Activated CD4-positive, alpha-beta T cell treated with anti-CD3 and anti-CD28 coated beads, Interleukin-10, Interleukin-2, amounts not matched to agents 100 ng/mL and 50 ng/mL, durations not matched to agents 16 hours and 8 hours (primary cell): ENCODE data around the gene KCND2.
A peak's percentile ranks its signal among the peaks of the same experiment; 100 is the strongest.
"Not testable (repeated sequence)": the region's sequence is repeated elsewhere in the genome, so short reads cannot be mapped to it uniquely, and the experiment has no call there.

Source experiments
- DNase-seq: peaks from one replicate; pipeline ENCODE4 v3.0.0-alpha.2; 2020

Gene KCND2

DNA sequence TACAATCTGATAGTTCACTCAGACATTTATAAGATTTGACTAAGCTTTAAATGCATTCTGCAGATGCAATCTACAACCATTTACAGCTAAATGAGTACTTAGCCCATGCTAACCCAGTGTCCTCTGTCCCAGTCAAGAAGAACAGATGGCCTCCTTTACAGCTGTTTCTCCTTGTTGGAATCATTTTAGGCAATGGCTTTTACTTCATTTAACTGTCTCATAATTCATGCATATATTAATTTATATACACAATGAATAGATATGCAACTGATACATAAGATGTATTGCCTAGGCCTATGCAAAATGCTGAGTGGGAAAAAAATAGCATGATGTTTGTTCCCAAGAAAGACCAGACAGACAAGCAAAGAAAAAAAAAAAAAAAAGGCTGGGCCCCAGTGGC is 502.8 kb downstream of the KCND2 start:
- no peak for DNase-seq

DNA sequence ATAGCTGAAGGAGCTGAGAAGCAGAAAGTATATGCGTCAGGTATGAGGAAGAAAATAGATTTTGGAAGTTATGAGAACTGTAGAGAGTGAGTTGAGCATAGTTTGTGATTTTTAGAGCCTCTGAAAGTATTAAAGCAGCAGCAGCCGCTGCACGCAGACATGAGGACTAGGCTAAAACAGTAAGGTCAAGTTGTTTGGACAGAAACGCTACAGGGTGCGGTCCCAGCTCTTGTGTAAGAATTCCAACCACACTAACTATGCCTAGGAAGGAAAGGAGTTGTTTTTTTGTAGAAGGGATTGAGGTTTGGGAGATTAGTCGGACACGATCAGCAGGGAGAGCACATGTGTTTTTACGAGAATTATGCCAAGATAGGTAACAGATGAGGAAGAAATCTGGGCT is 506.1 kb downstream of the KCND2 start:
- not testable (repeated sequence) for DNase-seq

DNA sequence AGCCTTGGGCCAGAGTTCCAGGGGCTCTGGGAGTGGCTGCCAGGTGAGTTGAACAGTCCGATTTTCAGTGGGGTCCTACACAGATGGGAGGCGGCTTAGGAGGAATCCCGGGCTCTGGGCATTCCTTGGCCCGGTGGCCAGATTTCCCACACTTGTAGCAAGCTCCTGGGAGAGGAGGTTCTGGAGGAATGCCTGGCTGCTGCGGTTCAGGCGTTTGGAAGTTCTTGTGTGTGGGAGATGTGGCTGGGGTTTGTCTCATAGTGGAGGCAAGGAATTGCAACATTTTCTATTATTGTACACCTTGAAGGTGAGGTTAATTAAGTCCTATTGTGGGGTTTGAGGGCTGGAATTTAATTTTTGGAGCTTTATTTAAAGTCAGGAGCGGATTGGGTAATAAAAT is 507.5 kb downstream of the KCND2 start:
- DNase-seq: not testable (repeated sequence)

DNA sequence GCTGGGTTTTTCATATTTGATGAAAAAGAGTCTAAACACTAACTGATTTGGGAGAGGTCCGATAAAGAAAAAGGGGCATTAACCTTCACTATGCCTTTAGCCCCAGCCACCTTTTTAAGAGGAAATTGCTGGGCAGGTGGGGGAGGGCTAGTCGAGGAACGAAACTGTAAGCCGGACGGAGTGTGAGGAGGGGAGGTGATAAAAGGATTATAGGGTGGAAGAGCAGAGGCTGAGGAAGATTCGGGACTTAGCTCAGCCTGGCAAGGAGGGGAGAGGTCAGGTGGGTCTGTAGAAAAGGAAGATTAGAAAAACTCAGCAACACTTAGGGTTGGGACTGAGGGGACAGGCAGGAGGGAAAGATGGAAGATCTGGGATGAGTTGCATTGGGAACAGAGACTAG is 508.0 kb downstream of the KCND2 start:
- DNase-seq: no peak

DNA sequence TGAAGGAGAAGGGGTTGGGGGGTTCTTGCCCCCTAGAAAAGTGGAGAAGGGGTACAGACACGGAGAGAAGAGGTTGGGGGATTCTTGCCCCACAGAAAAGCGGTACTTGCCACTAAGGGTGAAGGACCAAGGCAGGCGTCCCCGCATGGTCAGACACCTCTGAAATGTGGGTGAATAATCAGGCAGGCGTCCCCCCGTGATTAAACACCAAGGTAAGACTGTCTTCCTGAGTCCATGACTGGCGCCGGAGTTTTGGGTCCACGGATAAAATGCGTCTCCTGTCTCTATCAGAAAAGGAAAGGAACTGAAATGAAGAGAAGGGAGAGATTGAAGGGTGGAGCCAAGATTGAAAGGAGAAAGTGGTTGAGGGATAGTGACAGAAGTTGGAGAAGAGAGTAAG is 508.9 kb downstream of the KCND2 start:
- DNase-seq: not testable (repeated sequence)

DNA sequence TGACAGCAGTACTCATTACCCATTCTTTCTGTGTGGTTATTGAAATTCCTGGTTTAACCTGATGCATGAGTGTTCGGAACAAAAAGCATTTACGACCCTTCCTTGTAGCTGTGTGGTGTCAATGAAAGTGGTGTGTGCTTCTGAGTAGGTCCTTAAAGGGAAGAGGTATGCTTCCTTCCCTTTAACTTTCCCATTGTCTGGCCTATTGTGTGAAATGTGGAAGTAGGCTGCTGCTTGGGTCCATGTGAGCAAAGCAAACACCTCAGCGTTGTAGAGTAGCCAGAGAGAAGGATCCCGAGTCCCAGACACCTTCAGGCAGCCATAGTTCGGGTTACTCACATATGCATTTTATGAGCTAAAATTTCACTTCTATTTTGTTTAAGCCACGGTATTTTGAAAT is 510.3 kb downstream of the KCND2 start:
- no peak for DNase-seq

DNA sequence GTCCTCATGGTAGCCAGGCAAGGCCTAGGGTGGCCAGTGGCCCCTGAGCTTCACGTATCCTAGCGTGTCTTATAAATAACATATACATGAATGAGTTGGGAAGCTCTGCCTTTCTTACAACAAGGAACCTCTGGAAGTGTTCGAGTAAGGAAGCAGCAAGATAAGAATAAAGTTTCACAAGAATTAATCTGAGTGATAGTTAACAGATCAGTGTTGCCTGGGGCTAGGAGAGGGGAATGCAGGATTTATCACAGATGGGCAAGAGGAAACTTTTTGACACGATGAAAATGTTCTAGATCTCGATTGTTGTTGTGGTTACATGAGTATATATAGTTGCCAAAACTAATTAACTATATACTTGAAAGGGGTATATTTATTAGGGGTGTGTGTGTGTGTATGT is 510.7 kb downstream of the KCND2 start:
- no peak for DNase-seq

DNA sequence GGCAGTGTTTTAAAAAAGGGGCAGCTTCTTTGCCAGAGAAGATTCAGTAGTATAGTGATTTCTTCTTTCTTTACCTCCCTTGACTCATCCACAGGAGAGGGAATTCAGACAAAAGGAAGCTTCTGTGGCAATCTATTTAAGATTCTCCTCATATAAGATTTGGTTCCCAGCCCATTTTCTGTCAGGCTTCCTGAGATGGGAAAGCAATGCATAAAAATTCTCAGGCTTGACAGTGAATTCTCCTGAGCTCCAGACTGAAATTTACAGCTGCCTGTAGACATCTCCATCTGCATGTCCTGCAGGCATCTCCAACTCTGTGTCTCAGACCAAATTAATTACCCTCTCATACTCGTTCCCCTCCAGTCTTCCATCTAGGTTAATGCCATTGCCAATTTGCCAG is 512.1 kb downstream of the KCND2 start:
- DNase-seq: no peak

DNA sequence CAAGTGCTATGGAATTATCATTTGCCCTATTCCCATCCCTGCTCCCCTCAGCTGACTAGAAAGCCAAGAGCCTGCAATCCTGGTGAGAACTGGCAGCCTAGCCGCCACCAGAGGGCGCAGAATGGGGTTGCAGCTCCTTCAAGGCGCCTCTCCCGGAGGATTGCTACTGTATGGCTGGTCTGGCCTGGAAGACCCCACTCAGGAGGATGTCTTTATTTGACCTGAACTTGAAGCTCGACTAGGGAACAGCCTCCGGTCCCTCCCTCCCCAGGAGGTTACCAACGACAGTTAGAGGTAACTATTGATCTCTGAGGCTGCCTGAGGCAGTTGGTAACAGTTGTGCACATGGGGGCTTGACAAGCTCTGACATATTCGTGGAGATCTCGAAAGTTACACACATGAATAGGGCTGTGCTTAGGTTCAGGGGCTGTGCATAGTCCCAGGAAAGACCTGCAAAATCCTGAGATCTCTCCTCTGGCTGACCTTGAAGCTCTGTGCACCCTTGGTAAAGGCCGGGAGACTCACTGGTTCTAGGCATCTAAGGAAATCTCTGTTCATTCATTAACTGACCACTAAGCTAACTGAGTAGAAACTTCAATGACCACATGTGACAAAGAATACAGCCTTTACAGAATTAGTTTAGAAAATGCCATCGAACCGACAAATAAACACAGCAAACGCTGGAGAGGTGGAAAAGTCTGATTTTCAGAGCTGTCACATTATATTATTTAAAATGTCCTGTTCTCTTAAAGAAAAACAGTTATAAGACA is 519.3 kb downstream of the KCND2 start:
- DNase-seq: peak; percentile 63

DNA sequence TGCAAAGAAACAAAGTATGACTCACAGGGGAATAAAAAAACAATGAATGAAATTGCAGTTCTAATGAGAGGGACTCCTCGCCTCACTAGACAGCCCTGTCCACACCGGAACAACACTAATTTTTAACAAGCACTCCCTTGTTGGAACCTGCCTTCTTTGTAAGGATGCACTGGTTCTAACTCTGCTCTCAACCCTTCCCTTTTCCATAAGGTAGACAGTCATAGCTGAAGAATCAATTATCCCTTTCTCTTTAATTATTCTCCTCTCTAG is 519.8 kb downstream of the KCND2 start:
- no peak for DNase-seq

DNA sequence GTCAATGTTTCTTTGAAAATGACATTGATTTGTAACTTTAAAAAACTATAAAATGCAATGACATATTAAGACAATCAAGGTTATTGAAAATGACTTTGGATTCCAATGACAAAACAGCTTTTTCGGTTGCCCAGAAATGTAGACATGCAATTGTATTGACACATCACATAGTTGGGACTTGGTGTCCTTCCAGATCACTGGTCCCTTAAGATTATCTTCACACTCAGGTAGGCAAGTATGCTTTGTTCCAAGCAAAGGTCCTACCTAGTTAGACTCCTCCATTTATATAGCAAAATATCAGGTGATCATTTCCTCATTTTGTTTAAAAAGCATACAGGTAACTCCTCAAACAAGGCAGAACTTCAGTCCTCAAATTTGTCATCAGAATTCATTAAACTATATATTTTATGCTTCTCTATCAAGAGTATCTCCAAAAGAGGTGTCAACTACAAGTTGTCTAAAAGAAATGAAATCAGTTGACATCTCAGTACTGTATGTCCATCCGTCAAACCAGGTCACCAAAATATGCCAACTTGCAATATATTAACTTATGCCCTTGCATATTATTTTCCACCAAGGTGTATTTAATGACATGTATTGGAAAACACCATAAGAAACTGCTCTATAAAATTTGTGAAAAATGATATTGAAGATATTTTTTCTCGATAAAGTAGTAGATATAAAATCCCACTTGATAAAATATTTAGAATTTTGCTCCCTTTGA is 520.4 kb downstream of the KCND2 start:
- DNase-seq: no peak

DNA sequence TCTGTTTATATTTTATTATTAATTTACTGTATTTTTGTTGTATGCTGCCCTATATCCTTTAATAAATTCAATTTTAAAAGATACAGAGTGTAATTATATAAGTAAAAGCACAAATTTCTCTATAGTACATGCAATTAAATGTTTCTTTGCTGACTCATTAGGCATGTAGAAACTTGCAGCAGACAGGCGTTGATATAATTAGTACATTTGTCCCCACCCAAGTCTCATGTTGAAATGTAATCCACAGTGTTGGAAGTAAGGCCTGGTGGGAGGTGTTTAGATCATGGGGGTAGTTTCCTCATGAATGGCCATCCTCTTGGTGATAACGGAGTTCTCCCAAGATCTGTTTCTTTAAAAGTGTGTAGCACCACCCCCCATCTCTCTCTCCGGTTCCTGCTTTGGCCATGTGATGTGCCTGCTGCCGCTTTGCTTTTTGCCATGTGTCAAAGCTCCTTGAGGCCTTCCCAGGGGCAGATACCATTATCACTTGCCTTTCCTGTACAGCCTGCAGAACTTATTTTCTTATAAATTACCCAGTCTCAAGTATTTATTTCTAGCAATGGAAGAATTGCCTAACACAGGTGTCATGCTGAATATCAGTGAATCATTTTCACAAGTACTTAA is 521.2 kb downstream of the KCND2 start:
- DNase-seq: no peak

DNA sequence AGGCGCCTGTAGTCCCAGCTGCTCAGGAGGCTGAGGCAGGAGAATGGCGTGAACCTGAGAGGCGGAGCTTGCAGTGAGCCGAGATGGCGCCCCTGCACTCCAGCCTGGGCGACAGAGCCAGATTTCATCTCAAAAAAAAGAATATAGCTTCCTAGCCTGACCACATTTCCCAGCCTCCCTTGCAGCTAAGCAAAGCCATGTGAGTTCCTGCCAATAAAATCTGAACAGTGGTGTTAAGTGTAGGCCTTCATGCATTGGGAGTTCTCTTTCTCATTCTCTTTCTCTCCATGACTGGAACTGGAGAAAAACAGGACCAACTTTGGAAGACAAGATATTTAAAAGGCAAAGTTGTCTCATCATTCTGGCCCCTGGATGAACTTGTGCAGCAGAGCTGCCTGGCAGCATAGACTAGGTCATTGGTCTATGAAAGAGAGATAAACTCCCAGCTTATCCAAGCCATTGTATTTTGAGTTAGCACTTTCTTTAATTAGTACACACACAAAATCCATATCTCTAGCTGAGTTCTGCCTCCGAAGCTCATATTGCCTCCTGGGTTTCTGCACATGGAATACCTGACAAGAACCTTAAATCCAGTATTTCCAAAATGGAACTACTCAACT is 524.2 kb downstream of the KCND2 start:
- DNase-seq: no peak

DNA sequence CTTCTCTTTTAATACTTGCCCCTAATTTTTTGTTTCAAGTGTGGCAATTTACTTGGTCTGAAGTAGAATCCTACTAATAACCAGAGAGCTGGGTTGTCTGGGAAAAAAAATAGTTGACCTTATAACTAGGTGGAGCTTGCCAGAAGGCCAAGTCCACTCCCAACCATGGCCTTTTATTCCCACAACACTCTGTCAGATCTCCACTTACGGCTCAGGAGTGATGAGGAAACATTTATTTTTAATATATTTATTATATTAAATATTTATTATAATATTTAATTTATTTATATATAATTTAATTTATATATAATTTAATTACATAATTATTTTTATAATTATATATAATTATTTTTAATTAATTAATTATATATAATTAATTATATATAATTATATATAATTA is 526.2 kb downstream of the KCND2 start:
- no peak for DNase-seq
